Neural progenitor cell (in vitro differentiated cells): ENCODE results near the gene IPCEF1.
"Not testable (repeated sequence)": the region's sequence is repeated elsewhere in the genome, so short reads cannot be mapped to it uniquely, and the experiment has no call there.

ENCODE experiments used
- CTCF ChIP-seq: fragments of 200-600 bp; sonication (generic); IDR thresholded peaks from 2 replicates; pipeline ENCODE4 v1.5.1; 2017; ENCODE audit warnings: antibody characterized with exemption, mild to moderate bottlenecking
- EZH2 ChIP-seq: fragments of 200-600 bp; sonication (generic); IDR thresholded peaks from 2 replicates; pipeline ENCODE4 v1.6.1; 2017; ENCODE audit warnings: antibody characterized with exemption, mild to moderate bottlenecking, moderate library complexity
- EZH2phosphoT487 ChIP-seq: fragments of 200-600 bp; sonication (generic); IDR thresholded peaks from 2 replicates; pipeline ENCODE4 v1.6.1; 2017; ENCODE audit warnings: antibody characterized with exemption

GRCh38 chr6:154334147-154334546 is 22.5 kb downstream of the IPCEF1 start:
- TF ChIP-seq CTCF, EZH2phosphoT487, EZH2: not testable (repeated sequence)
